Adrenal gland (tissue), 5 donors: ENCODE measurements around the gene FAM43A.

ENCODE experiments used
- POLR2A ChIP-seq, 2 donors: fragments of 450-650 bp; IDR thresholded peaks; one replicate each; pipeline ENCODE4 v1.6.1; 2017; ENCODE audit warnings: antibody characterized with exemption in 2 of 2, mild to moderate bottlenecking in 2 of 2, moderate library complexity in 1 of 2
- TF ChIP-seq, protein P1 (sequence below), 6 experiments: fragments of 450-650 bp in 4 of 6; fragments of 200-600 bp in 2 of 6; sonication (generic) in 1 of 6; IDR thresholded peaks; 1 replicate in 5 of 6; 2 replicates in 1 of 6; pipeline versions ENCODE4 v1.5.1 to v1.8.0; 2016 to 2021; ENCODE audit warnings: antibody characterized with exemption in 6 of 6, mild to moderate bottlenecking in 2 of 6, moderate library complexity in 1 of 6
- donor health status: DM: no; HTN: no; CAD: no.

DNA sequence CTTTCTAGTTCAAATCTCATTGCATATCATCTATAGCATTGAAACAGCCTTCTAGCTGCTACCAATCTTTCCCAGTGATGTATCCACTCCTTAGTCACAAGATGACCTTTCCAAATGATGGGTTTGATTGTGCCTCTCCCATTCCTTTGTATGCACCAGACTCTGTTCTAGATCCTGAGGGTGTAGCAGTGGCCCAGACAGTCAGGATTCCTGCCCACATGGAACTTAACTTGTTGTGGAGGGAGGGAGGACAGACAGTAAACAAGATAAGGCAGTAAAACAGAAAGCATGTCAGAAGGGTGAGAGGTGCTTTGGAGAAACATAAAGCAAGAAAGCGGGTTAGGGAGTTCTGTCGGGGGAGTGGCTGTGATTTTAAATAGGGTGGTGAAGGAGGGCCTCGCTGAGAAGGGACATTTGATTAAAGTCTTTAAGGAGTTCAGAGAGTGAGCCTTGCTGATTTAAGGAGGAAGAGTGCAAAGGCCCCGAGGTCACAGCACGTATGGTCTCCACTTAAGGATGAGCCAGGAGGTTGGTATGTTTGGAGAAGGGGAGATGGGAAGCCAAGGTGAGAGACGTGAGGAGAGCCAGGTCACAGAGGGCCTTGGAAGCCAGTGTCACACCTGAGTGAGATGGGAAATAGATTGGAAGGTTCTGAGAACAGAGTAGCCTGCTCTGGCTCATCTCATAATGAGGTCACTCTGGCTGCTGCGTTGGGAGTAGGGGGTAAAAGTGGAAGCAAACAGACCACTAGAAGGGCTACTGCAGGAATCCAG lies 38.3 kb downstream of the FAM43A start:
- TF ChIP-seq, protein P1, sequence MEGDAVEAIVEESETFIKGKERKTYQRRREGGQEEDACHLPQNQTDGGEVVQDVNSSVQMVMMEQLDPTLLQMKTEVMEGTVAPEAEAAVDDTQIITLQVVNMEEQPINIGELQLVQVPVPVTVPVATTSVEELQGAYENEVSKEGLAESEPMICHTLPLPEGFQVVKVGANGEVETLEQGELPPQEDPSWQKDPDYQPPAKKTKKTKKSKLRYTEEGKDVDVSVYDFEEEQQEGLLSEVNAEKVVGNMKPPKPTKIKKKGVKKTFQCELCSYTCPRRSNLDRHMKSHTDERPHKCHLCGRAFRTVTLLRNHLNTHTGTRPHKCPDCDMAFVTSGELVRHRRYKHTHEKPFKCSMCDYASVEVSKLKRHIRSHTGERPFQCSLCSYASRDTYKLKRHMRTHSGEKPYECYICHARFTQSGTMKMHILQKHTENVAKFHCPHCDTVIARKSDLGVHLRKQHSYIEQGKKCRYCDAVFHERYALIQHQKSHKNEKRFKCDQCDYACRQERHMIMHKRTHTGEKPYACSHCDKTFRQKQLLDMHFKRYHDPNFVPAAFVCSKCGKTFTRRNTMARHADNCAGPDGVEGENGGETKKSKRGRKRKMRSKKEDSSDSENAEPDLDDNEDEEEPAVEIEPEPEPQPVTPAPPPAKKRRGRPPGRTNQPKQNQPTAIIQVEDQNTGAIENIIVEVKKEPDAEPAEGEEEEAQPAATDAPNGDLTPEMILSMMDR (IDR thresholded peaks at IDR 0.05) = no peak
- no peak for TF ChIP-seq POLR2A (IDR thresholded peaks at IDR 0.05)
